HepG2 (cell line): ENCODE results near the gene GTPBP6. TPM values are rescaled to one million over a fixed set of nuclear protein-coding genes. Genes with fewer than 3 reads are reported as not detected.

Experiments used
- EED ChIP-seq: sonication (generic); formaldehyde crosslinking; IDR thresholded peaks from 2 replicates; pipeline ENCODE4 v1.5.0; 2020; ENCODE audit warnings: mild to moderate bottlenecking, missing genetic modification reagents
- FOXA1 ChIP-seq, 2 experiments: fragments of 450-650 bp in 1 of 2; sonication (generic) in 1 of 2; formaldehyde crosslinking in 1 of 2; IDR thresholded peaks; 2 replicates each; pipeline versions ENCODE4 v1.4.0 to v1.6.1; 2016 to 2020; ENCODE audit warnings: missing genetic modification reagents in 1 of 2
- GZF1 ChIP-seq: sonication (generic); formaldehyde crosslinking; IDR thresholded peaks from 2 replicates; pipeline ENCODE4 v1.5.1; 2020; ENCODE audit warnings: mild to moderate bottlenecking, missing genetic modification reagents
- IKZF4 ChIP-seq: sonication (generic); formaldehyde crosslinking; IDR thresholded peaks from 2 replicates; pipeline ENCODE4 v1.5.1; 2020; ENCODE audit warnings: borderline replicate concordance, mild to moderate bottlenecking, low read depth, missing genetic modification reagents; ENCODE audit errors: not compliant biosample characterization
- LBX2 ChIP-seq: sonication (generic); formaldehyde crosslinking; IDR thresholded peaks from 2 replicates; pipeline ENCODE4 v1.5.0; 2020; ENCODE audit warnings: missing genetic modification reagents, mild to moderate bottlenecking, borderline replicate concordance
- MAZ ChIP-seq, 2 experiments: sonication (generic) in 1 of 2; formaldehyde crosslinking in 1 of 2; IDR thresholded peaks; 2 replicates each; pipeline versions ENCODE4 v1.5.0 to v1.6.1; 2012 to 2020; ENCODE audit warnings: low read depth in 2 of 2, mild to moderate bottlenecking in 2 of 2, borderline replicate concordance in 1 of 2, improper control_type of control experiment in 1 of 2, low read length in 1 of 2, missing genetic modification reagents in 1 of 2, moderate library complexity in 1 of 2
- MTERF4 ChIP-seq: sonication (generic); formaldehyde crosslinking; IDR thresholded peaks from 2 replicates; pipeline ENCODE4 v1.8.0; 2023; ENCODE audit warnings: mild to moderate bottlenecking, missing genetic modification reagents
- NR1H2 ChIP-seq: sonication (generic); formaldehyde crosslinking; IDR thresholded peaks from 2 replicates; pipeline ENCODE4 v1.8.1; 2022; ENCODE audit warnings: low read depth, missing genetic modification reagents, borderline replicate concordance
- REST ChIP-seq, 2 experiments: IDR thresholded peaks; 2 replicates each; pipeline ENCODE4 v1.6.1; 2011 to 2012; ENCODE audit warnings: low read length in 2 of 2, borderline replicate concordance in 1 of 2, low read depth in 1 of 2, mild to moderate bottlenecking in 1 of 2, moderate library complexity in 1 of 2
- SKI ChIP-seq: fragments of 450-650 bp; IDR thresholded peaks from one replicate; pipeline ENCODE4 v1.6.1; 2018; ENCODE audit warnings: mild to moderate bottlenecking; ENCODE audit not compliant: partially characterized antibody
- SP4 ChIP-seq: sonication (generic); formaldehyde crosslinking; IDR thresholded peaks from 2 replicates; pipeline ENCODE4 v1.8.1; 2023; ENCODE audit warnings: mild to moderate bottlenecking, missing genetic modification reagents
- SRSF9 ChIP-seq: fragments of 200-400 bp; formaldehyde crosslinking; IDR thresholded peaks from 2 replicates; pipeline ENCODE4 v1.6.1; 2018; ENCODE audit warnings: borderline replicate concordance, mild to moderate bottlenecking, low read depth, low read length; ENCODE audit not compliant: insufficient read depth, poor library complexity, severe bottlenecking
- U2AF2 ChIP-seq: fragments of 200-400 bp; formaldehyde crosslinking; IDR thresholded peaks from 2 replicates; pipeline ENCODE4 v1.6.1; 2017; ENCODE audit warnings: low read depth, mild to moderate bottlenecking, low read length
- ZBTB3 ChIP-seq: sonication (generic); formaldehyde crosslinking; IDR thresholded peaks from 2 replicates; pipeline ENCODE4 v1.4.0; 2020; ENCODE audit warnings: low read depth, mild to moderate bottlenecking, moderate library complexity, missing genetic modification reagents, borderline replicate concordance
- ZBTB33 ChIP-seq: sonication (generic); formaldehyde crosslinking; IDR thresholded peaks from 2 replicates; pipeline ENCODE4 v1.4.0; 2020; ENCODE audit warnings: missing genetic modification reagents
- ZNF333 ChIP-seq: sonication (generic); formaldehyde crosslinking; IDR thresholded peaks from 2 replicates; pipeline ENCODE4 v1.4.0; 2020; ENCODE audit warnings: mild to moderate bottlenecking, missing genetic modification reagents, borderline replicate concordance
- ZNF430 ChIP-seq: sonication (generic); formaldehyde crosslinking; IDR thresholded peaks from 2 replicates; pipeline ENCODE4 v1.9.0; 2021; ENCODE audit warnings: mild to moderate bottlenecking, missing genetic modification reagents
- ZSCAN5A ChIP-seq: sonication (generic); formaldehyde crosslinking; IDR thresholded peaks from 2 replicates; pipeline ENCODE4 v1.8.0; 2022; ENCODE audit warnings: mild to moderate bottlenecking, missing genetic modification reagents, borderline replicate concordance
- polyA plus RNA-seq, 8 experiments: library from polyadenylated mRNA; depleted of rRNA in 3 of 8; stranded (reverse) in 7 of 8; unstranded in 1 of 8; fragments of >200 nt; fragmentation: Illumina TruSeq in 4 of 8; extraction: Trizol in 4 of 8; gene quantifications; 2 replicates each; pipeline versions ENCODE4 v1.2.1 to v1.2.3, GENCODE V29; 2011 to 2016; ENCODE audit warnings: low read depth in 4 of 8, missing spikeins in 1 of 8, mixed read lengths in 1 of 8; ENCODE audit not compliant: insufficient read depth in 1 of 8
- total RNA-seq, 5 experiments: library from RNA; depleted of rRNA; stranded (reverse); fragments of >200 nt; fragmentation: Illumina TruSeq; extraction: Trizol; gene quantifications; 2 replicates each; pipeline ENCODE4 v1.2.3, GENCODE V29; 2016; ENCODE audit warnings: low read depth in 1 of 5

The GTPBP6 gene
- total and polyA plus RNA-seq, 2 of the 13 experiments (the other 11 are each of a cell fraction or from before 2014, with no cell fraction given), result 20.2 to 39.6 TPM

- TF ChIP-seq ZBTB33 (no peak), ZNF430 (CRISPR knock-in tag) (no peak), ZNF333 (CRISPR knock-in tag) (no peak), MTERF4 (CRISPR knock-in tag) (no peak), SP4 (CRISPR knock-in tag) (no peak), SRSF9 (no peak), ZSCAN5A (CRISPR knock-in tag) (no peak), REST (IDR thresholded peaks at IDR 0.05; ENCODE audit: borderline replicate concordance in 1 of 2, low read depth in 1 of 2, low read length in 2 of 2) (no peak), EED (CRISPR knock-in tag) (no peak; the same call in 1 of the 2 replicates), NR1H2 (CRISPR knock-in tag) (no peak), GZF1 (CRISPR knock-in tag) (no peak), U2AF2 (no peak), FOXA1 (IDR thresholded peaks at IDR 0.05) (no peak), FOXA1 (CRISPR knock-in tag; IDR thresholded peaks at IDR 0.05) (no peak), IKZF4 (CRISPR knock-in tag) (no peak), LBX2 (no peak), ZBTB3 (CRISPR knock-in tag) (no peak), SKI (no peak), MAZ (IDR thresholded peaks at IDR 0.05; ENCODE audit: borderline replicate concordance, low read depth, low read length) (0 out of 2 replicates have a peak, but pooled peaks have one; percentile 24), MAZ (CRISPR knock-in tag; IDR thresholded peaks at IDR 0.05; ENCODE audit: low read depth) (no peak)
Observed at GRCh38 chrX:323721-324628, 5.4 kb upstream of the GTPBP6 start (continued).
